K562 (cell line): Measurements from ENCODE around the gene RPL14. TPM values are rescaled to one million over a fixed set of nuclear protein-coding genes. Genes with fewer than 3 reads are reported as not detected.

Experiments used
- GTF3C2 ChIP-seq: IDR thresholded peaks from 3 replicates; pipeline ENCODE4 v1.6.1; 2011; ENCODE audit warnings: borderline replicate concordance, mild to moderate bottlenecking, moderate library complexity; ENCODE audit not compliant: insufficient read length; ENCODE audit errors: extremely low read depth
- REST ChIP-seq, 2 experiments: fragments of 450-650 bp; formaldehyde crosslinking in 1 of 2; IDR thresholded peaks; 2 replicates each; pipeline versions ENCODE4 v1.4.0 to v1.6.1; 2014 to 2020; ENCODE audit warnings: mild to moderate bottlenecking in 2 of 2, borderline replicate concordance in 1 of 2, low read depth in 1 of 2
- SP2 ChIP-seq: IDR thresholded peaks from 2 replicates; pipeline ENCODE4 v1.6.1; 2011; ENCODE audit warnings: mild to moderate bottlenecking, low read depth, low read length, moderate library complexity; ENCODE audit not compliant: poor library complexity, severe bottlenecking; ENCODE audit errors: extremely low read depth
- ZNF121 ChIP-seq: sonication (generic); formaldehyde crosslinking; conservative IDR thresholded peaks from 2 replicates; pipeline ENCODE4 v1.8.0; 2022; ENCODE audit warnings: missing genetic modification reagents
- polyA plus RNA-seq, 8 experiments: library from polyadenylated mRNA; depleted of rRNA in 4 of 8; stranded (reverse) in 5 of 8; unstranded in 3 of 8; fragments of >200 nt; fragmentation: Nextera tagmentation in 2 of 8; fragmentation: Illumina TruSeq in 1 of 8; extraction: Ambion mirVana in 2 of 8; extraction: Trizol in 1 of 8; gene quantifications; 2 replicates each; pipeline versions ENCODE4 v1.2.1 to v1.2.3, GENCODE V29; 2011 to 2014; ENCODE audit warnings: inconsistent platforms in 1 of 8, missing spikeins in 1 of 8
- total RNA-seq, 7 experiments: library from RNA; depleted of rRNA in 6 of 7; stranded (reverse); fragments of >200 nt in 6 of 7; fragmentation: Illumina TruSeq in 2 of 7; extraction: Trizol in 2 of 7; gene quantifications; 2 replicates each; pipeline versions ENCODE4 v1.2.1 to v1.2.3, GENCODE V29; 2011 to 2021; ENCODE audit warnings: low replicate concordance in 1 of 7

RPL14 gene
- total and polyA plus RNA-seq, 9 of the 15 experiments (the other 6 are each of a cell fraction or from before 2014, with no cell fraction given): 851 to 4,649 (median 2,133) TPM

GRCh38 chr3:40455328-40455727 lies 1.8 kb upstream of the RPL14 start (continued):
- TF ChIP-seq REST (IDR thresholded peaks at IDR 0.05; ENCODE audit: borderline replicate concordance): no peak
- TF ChIP-seq REST (CRISPR knock-in tag; IDR thresholded peaks at IDR 0.05; ENCODE audit: low read depth): no peak
- no peak for TF ChIP-seq SP2
- peak; percentile 92 for TF ChIP-seq ZNF121
- TF ChIP-seq GTF3C2: no peak
